GM19395 (cell line): ENCODE measurements around the gene PSRC1.
"Not testable (repeated sequence)": the region's sequence is repeated elsewhere in the genome, so short reads cannot be mapped to it uniquely, and the experiment has no call there.

Experiments used
- ATAC-seq: cut with Tn5 transposase; IDR thresholded peaks from one replicate; pipeline ENCODE4 v1.9.1; 2021; ENCODE audit warnings: mild to moderate bottlenecking, moderate library complexity; ENCODE audit not compliant: unreplicated experiment

Gene PSRC1

DNA sequence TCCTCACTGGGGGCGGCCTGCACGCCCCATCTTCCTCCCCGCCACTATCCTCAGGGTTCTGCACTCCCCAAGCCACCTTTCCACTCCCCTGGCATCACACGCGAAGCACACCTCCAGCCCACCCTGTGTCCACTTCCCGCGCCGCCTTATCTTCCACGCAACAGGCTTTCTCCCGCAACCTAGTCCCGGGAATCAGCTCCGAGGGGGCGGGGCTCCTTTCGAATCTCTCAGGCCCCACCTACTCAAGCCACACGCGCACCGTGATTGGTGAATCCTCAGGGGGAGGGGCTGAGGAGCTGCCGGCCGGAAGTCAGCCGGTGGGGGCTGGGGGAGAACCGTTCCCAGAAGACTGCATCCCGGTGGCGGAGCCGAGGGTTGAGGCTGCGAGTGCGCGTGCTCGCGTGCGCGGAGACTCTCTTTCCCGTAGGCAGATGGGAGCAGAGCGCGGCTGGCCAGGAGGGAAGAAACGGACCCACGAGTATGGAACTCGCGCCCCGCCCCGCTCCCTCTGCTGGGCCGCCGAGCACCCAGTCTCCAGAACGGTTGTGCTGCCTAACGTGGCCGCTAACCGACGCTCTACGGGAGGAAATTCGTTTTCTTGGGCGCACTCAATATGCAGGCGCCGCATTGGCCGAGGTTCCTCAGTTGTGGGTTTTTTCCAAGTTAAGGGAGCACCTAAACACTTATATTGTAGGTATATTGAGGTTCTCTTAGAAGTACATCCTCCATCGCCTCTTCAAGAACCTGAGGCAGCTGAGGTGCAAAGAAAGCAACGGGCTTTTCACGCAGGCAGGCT, at the start of gene PSRC1:
TSS of gene PSRC1 (minus strand) at position 194 of the 796 bp plus-strand sequence.
- ATAC-seq, result peak; percentile 95

- ATAC-seq, result no peak
Observed at GRCh38 chr1:109331113-109331512, 48.2 kb upstream of the PSRC1 start.

DNA sequence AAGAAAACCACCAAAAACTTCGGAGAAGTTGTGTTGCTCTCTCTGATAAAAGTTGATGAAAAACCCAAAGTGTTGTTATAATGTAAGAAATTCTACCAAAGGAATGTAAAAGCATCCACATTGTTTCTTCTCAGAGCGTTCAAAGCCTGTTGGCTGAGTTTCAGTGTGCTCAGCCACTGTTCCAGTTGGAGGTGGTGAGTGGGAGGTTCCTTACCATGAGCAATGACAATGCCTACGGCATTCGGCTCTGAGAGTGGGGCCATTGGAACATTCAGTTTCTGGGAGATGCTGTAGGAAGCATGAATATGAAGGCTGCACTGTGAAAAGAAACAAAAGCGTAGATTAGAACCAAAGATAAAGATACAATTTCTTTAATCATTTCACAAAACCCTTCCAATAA, 44.3 kb upstream of the PSRC1 start:
- no peak for ATAC-seq

DNA sequence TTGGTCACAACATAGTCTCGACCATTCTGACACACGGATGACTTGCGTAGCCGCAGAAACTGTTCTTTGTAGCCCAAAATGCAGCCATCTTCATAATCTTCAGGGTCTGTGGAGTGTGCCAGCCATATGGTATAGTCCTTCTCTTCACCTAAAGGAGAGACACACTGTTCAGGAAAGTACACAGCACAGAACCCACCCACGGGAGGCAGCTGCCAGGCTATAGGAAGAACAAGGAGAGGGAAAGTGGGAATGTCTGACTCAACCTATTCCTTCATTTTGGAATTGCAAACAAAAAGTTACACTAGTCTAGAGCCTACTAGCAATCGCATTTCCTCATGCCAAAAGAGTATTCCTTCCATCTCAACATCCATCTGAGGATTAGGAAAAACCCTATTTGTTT, 40.0 kb upstream of the PSRC1 start:
- ATAC-seq, result no peak

DNA sequence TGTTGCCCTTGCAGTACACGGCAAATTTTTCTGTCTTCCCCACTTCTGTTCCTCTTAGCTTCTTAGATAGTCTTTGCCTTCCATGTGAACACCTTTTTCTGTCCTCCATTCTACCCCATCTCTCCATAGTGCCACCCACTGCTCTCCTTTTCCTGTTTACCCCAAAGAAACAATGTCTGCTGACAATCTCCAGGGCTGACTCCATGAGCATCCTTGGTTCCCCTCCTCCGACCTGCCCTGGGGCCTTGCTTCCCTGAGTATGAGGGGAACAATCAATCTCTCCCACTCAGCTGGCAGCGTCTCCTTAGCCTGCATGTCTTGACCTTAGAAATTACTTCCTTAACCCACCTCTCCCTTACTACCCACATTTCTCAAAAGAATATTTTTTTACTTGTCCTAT, 36.2 kb upstream of the PSRC1 start:
- ATAC-seq, result no peak

- ATAC-seq, result no peak
Observed at GRCh38 chr1:109316506-109316905, 33.6 kb upstream of the PSRC1 start.

DNA sequence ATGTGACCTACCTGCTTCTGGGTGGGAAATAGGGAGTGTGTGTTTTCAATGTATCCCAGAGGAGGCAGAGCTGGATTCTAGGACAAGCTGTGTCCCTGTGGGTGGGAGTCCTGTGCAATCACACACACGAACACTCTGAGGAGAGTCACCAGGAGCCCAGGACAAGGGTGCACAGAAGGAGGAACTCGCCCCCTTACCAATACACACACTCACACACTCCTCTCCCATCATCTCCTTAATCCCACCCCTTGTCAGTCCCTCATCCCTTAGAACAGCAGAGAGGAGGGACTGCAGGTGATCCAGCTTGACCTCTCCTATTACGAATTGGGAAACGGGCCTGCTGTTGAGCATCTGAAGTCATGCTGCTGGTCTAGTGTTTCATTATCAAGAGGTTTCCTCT, 32.3 kb upstream of the PSRC1 start:
- ATAC-seq, result no peak

GRCh38 chr1:109314795-109315194, 31.9 kb upstream of the PSRC1 start:
- ATAC-seq, result no peak

DNA sequence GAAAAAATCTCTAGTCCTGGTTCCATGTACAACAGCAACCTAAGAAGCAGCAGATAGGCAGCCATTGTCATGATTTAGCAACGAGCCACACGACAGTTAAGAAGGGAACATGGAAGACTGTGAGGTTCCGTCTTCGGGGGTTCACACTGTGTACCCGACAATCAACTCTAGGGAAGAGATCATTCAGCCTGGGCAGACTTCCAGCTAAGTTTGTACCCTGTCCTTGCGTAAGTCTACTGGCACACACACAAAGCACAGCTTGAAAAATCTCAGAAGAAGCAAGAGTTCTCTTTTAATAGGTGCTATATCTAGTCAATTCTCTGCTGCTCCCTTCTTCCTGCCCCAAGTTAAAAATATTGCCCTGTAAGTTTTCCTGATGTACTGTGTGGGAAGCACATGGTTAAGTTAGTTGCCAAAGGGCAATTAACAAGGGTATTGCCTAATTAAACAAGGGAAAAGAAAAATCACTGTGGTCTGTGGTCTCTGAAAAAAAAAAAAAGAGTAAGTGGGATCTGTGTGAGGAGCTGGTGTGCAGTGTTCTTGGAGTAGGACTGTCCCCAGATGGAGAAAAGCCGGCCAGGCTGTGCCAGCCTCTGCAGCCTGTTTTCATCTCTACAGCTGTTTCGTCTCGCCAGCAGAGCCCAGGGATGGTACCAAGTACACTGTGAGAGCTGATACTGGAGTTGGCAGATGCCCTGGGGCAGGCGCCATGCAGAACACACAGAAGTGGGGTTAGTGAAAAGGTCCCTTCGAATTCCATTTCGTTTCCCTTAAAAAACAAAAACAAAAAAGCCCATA, 30.2 kb upstream of the PSRC1 start:
- no peak for ATAC-seq

DNA sequence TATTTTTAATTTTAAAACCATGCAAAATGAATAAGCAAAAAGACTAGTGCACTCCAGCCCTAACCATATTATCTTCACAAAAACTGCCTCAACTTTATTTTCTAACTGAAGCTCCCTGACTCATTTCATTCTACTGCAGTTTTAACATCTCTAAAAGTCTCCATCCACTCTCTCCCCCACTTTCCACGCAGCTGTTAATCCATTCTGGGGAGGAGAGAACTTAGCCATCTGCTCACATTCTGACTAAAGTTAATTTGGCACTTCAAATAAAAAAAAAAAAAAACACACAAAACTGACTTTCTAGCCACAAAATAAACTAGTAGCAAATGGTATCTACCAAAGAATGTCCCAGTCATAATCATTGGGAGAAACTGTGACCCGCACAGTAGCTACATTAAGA, 29.3 kb upstream of the PSRC1 start:
- no peak for ATAC-seq

GRCh38 chr1:109309347-109309746, 26.4 kb upstream of the PSRC1 start:
- no peak for ATAC-seq

GRCh38 chr1:109307274-109308021, 24.5 kb upstream of the PSRC1 start:
- no peak for ATAC-seq

- ATAC-seq, result no peak
Observed at GRCh38 chr1:109306832-109307273, 23.9 kb upstream of the PSRC1 start, which contains the start of gene MYBPHL. MYBPHL (minus strand) TSS chr1:109307011; CDS start chr1:109306991, 20 bp downstream.

DNA sequence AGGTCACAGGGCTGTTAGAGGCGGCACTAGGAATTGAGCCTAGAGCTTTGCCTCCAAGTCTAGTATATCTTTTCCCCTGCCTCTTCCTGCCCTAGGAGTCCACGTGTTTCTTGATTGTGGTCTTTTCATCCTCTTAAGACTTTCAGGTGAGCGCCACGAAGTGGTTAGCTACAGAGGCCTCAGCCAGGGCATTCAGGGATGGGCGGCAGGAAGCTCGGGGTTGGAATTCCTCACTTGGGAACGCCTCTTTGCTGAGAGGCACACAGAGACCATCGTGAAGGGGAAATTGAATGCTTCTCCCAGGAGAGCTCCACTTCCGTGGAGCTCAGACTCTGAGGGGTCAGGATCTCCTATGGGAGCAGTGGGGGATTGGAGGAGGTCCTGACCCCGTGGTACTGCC, 23.0 kb upstream of the PSRC1 start:
- not testable (repeated sequence) for ATAC-seq

DNA sequence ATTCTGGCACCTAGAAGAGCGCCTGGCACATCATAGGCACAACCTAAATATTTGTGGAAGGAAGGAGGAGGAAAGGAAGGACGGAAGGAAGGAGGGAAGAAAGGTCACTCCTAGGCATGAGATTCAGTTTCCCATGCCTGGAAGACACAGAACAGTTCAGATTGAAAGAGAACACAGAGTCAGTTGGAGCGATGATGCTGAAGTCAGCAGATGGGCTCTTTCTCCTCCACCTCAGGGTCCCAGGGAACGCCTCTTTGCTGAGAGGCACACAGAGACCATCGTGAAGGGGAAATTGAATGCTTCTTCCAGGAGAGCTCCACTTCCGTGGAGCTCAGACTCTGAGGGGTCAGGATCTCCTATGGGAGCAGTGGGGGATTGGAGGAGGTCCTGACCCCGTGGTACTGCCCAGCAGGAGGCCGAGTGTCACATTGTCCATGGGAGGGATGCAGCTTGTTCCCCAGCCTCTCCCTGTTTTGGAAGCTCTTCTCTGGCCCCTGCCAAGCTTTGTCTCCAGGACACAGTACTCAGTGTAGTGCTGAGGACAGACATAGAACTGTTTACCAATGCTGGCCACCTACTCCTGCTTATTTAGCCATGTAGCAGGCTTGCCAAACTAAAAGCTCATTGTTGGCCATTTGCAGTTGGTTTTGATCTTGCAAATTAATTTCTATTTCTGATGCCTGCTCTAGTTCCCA, 21.4 kb upstream of the PSRC1 start:
- no peak for ATAC-seq

GRCh38 chr1:109301874-109302273, 18.9 kb upstream of the PSRC1 start:
- ATAC-seq, result no peak

- no peak for ATAC-seq
Observed at GRCh38 chr1:109300650-109301151, 17.8 kb upstream of the PSRC1 start.

- ATAC-seq, result no peak
Observed at GRCh38 chr1:109299558-109300343, 16.8 kb upstream of the PSRC1 start.

DNA sequence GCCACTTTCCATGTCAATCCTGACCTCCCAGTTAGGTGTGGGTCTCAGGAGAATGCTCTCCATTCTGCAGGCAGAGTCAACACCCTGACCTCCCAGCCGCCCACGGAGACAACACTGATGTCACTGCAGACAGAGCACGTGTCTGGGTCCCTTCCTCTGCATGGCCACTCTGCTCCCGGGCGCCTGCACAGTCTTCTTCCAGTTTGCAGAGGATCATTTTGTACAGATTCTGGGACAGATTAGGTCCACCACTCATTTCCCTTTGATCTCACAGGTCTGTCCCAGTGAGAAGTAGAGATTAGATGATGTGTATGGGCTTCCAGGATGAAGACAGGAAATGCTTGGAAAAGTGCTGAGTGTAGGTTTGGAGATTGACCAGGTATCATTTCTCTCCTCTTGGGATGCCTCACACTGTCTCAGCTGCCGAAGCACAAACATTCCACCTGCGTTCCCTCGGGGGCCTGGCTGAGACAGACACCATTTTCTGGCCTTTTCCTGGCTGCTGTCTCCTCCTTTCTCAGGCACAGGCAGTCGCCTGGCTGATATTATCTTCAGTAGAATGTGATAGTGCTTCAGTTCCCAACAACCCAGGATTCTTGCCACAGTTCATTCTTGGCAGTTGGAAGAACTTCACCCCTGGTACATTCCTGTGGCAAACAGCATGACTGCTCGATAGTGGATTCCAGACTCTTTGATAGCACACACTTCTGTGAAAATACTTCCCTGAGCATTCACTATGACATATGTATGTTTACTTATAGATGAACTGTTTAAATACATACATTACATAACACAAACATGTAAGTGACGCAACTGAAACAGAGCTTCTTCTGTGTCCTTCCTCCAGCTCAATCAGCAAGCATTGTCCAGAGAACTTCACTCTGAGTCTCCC, 16.0 kb upstream of the PSRC1 start:
- no peak for ATAC-seq
